Testis (tissue), 2 donors: Measurements from ENCODE around the gene MOB2.

ENCODE experiments used
- CTCF ChIP-seq, 3 experiments: fragments of 450-650 bp in 2 of 3; fragments of 200-600 bp in 1 of 3; sonication (generic) in 1 of 3; IDR thresholded peaks; one replicate each; pipeline ENCODE4 v1.5.1; 2016 to 2019; ENCODE audit warnings: antibody characterized with exemption in 3 of 3, mild to moderate bottlenecking in 2 of 3, moderate library complexity in 1 of 3
- POLR2A ChIP-seq: fragments of 450-650 bp; IDR thresholded peaks from one replicate; pipeline ENCODE4 v1.6.1; 2017; ENCODE audit warnings: antibody characterized with exemption, mild to moderate bottlenecking, moderate library complexity

GRCh38 chr11:1473011-1473628 is 13.5 kb downstream of the MOB2 start:
- no peak for TF ChIP-seq CTCF (IDR thresholded peaks at IDR 0.05)
- TF ChIP-seq POLR2A, result no peak
